ENCODE data around the gene MYO9B.

- TF ChIP-seq POLR2AphosphoS5 (IDR thresholded peaks at IDR 0.05; ENCODE audit: low read depth, low read length) (no peak), SIN3A (IDR thresholded peaks at IDR 0.05; ENCODE audit: borderline replicate concordance, insufficient read depth, low read length) (no peak), TAF1 (IDR thresholded peaks at IDR 0.05; ENCODE audit: borderline replicate concordance, insufficient read depth, low read length) (no peak)
- TF ChIP-seq, protein P1, sequence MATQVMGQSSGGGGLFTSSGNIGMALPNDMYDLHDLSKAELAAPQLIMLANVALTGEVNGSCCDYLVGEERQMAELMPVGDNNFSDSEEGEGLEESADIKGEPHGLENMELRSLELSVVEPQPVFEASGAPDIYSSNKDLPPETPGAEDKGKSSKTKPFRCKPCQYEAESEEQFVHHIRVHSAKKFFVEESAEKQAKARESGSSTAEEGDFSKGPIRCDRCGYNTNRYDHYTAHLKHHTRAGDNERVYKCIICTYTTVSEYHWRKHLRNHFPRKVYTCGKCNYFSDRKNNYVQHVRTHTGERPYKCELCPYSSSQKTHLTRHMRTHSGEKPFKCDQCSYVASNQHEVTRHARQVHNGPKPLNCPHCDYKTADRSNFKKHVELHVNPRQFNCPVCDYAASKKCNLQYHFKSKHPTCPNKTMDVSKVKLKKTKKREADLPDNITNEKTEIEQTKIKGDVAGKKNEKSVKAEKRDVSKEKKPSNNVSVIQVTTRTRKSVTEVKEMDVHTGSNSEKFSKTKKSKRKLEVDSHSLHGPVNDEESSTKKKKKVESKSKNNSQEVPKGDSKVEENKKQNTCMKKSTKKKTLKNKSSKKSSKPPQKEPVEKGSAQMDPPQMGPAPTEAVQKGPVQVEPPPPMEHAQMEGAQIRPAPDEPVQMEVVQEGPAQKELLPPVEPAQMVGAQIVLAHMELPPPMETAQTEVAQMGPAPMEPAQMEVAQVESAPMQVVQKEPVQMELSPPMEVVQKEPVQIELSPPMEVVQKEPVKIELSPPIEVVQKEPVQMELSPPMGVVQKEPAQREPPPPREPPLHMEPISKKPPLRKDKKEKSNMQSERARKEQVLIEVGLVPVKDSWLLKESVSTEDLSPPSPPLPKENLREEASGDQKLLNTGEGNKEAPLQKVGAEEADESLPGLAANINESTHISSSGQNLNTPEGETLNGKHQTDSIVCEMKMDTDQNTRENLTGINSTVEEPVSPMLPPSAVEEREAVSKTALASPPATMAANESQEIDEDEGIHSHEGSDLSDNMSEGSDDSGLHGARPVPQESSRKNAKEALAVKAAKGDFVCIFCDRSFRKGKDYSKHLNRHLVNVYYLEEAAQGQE (IDR thresholded peaks at IDR 0.05; ENCODE audit: insufficient read depth in 1 of 2, low read depth in 2 of 2, low read length in 2 of 2) = no peak
Measured at GRCh38 chr19:17055636-17056035, 19.9 kb upstream of the MYO9B start.
